GM19043 (cell line): ENCODE measurements around the gene MTNR1A.

Experiments used
- ATAC-seq: cut with Tn5 transposase; IDR thresholded peaks from one replicate; pipeline ENCODE4 v1.9.1; 2021; ENCODE audit warnings: low read depth; ENCODE audit not compliant: unreplicated experiment

Gene MTNR1A

GRCh38 chr4:186499467-186499866 is 55.9 kb downstream of the MTNR1A start:
- ATAC-seq = no peak

DNA sequence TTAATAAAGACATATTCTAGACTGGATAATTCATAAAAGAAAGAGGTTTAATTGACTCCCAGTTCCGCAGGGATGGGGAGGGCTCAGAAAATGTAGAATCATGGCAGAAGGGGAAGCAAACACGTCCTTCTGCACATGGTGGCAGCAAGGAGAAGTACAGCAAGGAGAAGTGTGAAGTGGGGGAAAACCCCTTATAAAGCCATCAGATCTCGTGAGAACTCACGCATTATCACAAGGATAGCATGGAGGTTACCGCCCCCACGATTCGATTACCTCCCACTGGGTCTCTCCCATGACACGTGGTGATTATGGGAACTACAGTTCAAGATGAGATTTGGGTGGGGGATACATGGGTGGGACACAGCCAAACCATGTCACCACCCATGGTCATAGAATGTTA is 58.3 kb downstream of the MTNR1A start:
- ATAC-seq = no peak

GRCh38 chr4:186494496-186494895 is 60.9 kb downstream of the MTNR1A start:
- no peak for ATAC-seq

GRCh38 chr4:186487726-186488125 is 67.6 kb downstream of the MTNR1A start:
- no peak for ATAC-seq

- no peak for ATAC-seq
Measured at GRCh38 chr4:186486172-186486571, 69.2 kb downstream of the MTNR1A start.

DNA sequence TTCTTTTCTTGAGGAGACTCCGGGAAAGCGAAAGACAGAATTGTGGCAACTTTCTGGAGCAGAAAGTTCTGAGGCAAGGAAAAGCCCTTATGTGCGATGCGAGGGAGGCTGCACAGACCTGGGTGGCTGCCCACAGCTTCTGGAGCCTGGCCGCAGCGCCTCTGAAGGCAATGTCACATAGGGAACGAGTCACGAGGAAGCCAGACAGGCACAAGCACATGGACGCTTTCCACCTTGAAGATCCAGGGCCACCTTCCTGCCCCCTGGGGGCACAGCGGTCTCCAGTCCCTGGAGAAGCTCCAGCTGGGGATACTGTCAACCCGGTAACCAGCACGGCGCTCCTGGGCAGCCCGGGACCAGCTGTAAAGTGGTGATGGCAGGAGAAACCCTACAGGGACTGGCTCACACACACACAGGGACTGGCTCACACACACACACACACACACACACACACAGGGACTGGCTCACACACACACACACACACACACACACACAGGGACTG is 69.8 kb downstream of the MTNR1A start:
- ATAC-seq = no peak

- ATAC-seq = no peak
Measured at GRCh38 chr4:186485150-186485549, 70.2 kb downstream of the MTNR1A start.

DNA sequence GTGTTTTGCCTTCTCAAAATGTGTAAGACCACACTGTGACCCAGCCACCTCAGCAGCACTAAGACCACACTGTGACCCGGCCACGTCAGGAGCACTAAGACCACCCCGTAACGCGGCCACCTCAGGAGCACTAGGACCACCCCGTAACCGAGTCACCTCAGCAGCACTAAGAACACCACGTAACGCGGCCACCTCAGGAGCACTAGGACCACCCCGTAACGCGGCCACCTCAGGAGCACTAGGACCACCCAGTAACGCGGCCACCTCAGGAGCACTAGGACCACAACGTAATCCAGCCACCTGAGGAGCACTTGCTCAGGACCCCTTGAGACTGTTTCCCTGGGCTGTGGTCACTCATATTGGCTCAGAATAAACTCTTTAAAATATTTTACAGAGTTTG is 71.7 kb downstream of the MTNR1A start:
- ATAC-seq = no peak
